NCI-H774 (cell line): Measurements from ENCODE around the gene TMEM178B.

Source experiments
- DNase-seq: peaks from one replicate; lab custom pipeline; 2025; lab: John Stamatoyannopoulos, UW

TMEM178B gene

DNA sequence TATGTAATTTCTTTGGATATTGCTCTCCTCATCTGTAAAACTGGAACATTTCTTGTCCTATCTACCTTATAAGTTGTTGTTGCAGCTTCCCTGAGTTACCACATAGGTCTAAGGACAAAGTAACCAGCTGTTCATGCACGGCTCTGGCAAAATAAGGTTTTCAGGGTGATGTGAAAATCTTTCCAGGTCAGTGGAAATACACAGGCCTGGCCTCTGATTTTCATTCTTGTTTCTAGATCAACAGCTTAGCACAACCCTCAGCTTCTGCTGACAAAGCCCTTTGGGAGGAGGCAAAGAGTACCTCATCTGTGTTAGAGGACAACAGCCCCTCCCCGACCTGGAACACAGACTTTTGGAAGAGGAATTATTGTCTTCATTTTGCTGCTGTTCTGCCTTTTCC is 359.8 kb downstream of the TMEM178B start:
- no peak for DNase-seq

DNA sequence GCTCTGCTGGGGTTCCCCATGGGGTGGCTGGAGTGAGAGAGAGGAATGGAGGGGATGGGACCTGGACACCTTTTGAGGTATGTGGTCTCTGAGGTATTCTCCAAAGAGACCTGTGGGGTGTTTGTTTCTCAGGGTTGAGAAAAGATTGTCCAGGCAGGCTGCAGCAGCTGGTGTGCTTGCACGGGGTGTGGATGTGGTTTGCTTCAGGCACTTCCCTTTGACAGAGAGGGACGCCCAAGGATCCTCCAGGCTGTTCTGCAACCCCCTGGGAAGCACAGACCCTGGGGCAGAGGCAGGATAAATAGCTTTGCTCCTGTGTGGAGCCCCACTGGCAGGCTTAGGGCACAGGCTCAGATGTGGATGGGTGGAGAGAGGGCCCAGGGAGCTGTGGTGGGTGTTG is 362.3 kb downstream of the TMEM178B start:
- no peak for DNase-seq

DNA sequence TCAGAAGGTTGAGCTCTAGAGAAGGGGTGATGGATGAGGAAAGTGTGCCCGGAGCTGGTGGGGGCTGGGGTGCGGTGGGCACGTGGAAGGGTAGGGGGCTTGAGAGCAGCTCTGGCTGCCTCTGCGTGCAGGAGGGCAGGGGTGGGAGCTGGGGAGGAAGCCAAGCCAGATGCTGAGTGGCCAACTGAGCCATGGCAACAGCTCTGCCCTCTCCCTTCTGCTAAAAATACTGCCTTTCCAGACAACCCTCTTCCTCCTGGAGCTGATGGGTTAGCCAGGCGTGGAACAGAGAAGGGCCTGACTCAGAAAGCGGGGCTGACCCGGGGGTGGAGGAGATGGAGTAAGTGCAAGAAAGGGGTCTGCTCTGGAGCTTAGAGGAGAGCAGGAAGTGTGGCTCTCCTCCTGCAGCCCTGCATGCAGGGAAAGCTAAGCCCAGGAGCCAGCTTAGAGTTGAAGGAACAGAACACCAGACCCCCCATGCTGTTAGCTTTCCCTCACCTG is 362.8 kb downstream of the TMEM178B start:
- no peak for DNase-seq

DNA sequence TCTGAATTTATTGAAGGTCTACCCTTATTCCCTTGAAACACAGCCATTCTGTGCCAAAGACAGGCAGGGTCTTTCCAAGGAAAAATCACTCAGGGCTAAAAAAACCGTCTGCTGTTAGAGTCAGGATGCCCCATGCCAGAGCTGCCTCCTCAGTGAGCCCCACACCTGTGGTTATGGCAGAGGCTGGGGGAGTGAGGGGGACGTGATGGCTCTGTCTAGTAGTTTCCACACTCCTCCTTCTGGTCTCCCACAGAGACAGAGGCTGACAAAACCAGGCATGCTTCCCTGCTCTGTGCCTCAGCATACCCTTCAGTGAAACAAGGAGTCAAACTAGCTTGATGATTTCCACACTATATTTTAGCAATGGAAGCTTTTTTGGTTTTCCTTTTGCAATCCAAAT is 365.3 kb downstream of the TMEM178B start:
- DNase-seq: no peak

DNA sequence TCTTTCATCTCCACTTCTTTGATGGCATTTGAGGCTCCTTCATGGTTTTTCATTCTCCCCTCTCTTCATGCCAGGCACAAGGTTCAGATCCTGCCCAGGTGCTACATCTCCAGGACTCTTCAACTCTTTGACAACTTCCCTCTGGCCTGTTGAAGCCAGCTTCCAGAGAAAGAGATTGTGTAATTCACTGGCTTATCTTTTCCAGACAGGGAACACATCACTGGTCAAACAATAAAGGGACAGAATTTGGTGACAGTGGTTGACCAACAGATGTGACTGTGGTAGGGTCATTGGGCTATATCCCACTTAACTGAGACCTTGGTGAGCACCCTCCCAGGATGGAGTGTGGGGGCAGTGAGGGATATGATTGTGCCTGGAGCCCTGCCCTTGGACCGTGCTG is 365.9 kb downstream of the TMEM178B start:
- no peak for DNase-seq

DNA sequence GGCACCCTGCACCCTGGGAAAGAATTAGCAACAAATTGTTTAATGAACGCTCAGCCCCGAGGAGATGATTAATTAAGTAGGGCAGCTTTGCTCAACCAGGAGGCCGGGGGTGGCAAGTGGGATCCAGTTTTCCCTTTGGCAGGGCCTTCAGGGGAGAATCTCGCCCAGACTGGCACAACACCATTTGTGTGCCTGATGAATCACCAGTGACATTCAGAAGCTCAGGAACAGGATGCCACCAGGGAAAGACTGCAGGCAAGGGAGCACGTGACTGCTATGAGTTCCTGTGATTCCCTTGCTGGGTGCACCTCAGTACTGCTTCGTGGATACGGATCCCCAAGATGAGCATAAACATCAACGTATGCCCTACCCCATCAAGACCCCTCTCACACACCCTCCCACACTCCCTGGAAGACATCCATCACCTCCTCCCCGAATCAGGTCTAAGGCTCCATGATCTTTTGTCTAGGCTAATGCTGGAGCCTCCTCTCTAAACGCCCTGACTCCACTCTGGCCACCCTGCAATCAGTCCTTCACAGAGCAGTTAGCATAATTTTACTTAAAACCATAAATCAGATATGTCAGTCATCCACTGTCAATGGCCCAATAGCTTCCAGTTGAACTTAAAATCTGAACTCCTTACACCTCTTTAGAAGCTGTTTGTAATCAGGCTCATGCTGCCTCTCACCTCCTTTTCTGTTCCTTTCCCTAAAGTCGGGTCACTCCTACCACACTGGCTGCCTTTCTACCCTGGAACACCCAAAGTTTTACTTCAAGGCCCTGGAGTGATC is 368.2 kb downstream of the TMEM178B start:
- no peak for DNase-seq

DNA sequence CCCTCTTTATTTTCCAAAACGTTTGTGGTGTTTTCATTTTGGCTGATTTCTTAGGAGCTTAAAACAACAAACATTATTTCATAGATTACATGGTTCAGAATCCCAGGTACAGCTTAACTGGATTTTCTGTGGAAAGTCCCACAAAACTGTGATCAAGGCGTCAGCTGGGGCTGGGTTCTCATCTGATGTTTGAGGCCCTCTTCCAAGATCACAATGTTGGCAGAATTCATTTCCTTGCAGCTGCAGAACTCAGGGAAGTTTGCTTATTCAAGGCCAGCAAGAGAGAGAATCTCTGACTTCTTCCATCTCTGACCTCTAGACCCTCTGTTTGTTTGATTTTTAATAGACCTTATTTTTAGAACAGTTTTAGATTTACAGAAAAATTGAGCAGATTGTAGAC is 368.9 kb downstream of the TMEM178B start:
- DNase-seq: no peak

DNA sequence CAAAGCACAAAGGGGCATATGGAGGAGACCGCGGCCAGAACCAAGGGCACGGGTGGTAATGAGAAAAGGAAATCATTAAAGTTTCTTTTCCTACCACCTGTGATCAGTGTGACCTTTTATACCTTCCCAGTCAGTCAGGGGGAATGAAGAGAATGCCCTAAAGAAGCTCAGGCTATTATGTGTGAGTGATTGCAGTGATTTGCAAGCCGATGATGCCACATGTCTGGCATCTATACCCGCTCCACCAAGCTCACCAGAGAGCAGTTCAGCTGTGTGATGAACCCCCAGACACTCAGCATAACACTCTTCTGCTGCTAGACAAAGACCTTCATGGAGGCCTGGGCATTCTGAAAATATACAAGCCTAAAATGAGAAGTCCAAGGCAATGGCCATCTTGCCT is 371.1 kb downstream of the TMEM178B start:
- DNase-seq: no peak

DNA sequence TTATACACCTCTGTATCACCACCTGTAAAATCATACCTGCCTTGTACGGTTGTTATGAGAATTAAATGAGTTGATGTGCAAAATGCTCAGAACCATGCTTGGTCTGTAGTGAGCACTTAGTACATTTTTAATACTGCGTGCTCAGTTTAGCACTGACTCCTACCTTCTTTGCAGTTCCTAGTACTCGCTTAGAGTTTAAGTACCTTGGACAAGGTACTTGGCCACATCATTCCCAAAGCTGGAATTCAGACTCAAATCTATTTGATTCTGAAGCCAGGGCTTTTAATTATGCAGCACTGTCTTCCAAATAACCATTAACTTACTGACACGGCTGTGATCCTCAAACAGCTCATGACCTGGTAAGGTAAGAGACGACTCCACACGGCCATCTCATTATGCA is 377.4 kb downstream of the TMEM178B start:
- no peak for DNase-seq

DNA sequence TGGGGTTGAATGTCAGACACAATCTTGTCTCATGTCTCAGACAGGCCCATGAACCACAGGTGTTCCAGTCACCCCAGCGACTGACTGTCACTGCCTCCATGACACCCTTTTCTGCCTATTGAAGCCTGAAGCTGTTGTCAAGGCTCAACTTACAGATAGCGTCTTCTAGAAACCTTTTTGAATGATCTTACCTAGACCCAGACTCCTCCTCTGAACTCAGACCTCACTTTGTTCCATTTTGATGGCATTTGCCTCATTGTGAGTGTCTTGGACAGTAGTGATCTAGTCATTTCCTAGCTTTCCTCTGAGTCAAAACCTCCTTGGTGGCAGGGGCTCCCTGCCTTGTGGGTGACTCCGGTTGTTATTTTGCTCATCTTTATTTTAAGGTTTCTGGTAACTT is 379.0 kb downstream of the TMEM178B start:
- DNase-seq: no peak

DNA sequence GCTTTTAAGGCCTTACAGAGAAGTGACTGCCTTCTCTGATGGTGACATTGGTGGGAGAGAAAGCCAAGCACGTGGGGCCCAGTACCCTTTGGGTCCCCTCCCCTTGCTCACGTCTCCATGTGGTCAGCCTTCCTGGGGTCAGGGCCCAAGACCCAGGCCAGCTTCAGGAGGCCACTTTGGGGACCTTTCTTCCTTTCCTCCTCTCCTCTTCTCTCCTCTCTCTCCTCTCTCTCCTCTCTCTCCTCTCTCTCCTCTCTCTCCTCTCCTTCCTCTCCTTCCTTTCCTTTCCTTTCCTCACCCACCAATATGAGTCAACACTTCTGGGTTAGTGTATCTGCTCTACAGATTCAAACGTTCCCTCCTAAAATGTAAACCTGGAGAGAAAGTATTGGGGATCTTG is 380.5 kb downstream of the TMEM178B start:
- DNase-seq: no peak

DNA sequence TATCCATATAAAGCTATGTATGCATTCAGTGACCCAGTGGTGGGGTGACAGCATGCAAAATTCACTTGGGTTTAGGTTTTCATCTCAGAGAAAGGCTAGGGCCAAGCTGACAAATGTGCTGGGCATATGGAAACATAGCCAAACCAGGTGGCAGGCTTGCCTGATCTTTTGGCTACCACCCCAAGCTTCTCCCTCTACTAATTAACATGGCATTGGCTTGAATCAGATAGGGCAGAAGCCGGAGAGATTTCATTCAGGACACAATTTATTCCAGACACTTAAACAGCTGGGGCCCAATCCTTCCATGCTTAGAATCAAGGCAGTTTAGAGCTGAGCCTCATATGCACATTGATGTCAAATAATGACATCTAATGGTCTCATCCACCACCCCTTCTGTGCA is 381.9 kb downstream of the TMEM178B start:
- DNase-seq: no peak

DNA sequence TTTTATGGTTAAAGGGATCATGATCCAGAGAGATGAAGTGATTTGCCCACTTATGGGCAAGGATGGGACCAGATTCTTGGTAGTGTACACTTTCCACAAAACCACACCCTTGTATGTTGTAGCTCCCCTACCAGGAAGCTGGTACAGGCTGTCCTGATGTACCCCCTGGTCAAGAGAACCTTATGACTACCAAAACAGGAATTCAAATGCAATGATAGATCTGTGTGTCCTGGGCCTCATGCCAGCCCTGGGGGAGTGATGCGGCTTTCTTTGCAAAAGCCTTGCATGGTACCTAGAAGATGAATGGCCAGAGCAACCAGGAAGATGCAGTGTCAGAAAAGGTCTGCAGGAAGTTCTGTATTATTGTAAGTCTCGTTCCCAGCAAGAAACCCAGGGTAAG is 382.4 kb downstream of the TMEM178B start:
- no peak for DNase-seq

DNA sequence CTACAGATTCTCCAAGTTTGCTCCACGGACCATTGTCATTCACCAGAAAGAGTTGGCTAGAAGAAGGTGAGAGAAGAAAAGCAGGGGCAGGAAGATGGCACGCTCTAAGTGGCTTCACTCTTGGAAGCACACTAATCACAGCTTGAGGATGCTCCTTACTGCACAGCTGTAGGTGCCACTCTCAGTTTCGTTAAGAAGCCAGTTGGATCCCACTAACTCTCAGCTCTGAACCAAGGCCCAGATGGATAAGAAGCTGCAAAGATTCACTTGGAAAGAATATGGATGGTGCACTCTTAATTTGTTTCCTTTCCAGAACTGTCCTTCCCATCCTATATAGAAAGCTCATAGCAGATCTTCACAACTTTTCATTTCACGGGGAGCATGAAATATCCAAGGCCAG is 382.8 kb downstream of the TMEM178B start:
- DNase-seq: no peak

DNA sequence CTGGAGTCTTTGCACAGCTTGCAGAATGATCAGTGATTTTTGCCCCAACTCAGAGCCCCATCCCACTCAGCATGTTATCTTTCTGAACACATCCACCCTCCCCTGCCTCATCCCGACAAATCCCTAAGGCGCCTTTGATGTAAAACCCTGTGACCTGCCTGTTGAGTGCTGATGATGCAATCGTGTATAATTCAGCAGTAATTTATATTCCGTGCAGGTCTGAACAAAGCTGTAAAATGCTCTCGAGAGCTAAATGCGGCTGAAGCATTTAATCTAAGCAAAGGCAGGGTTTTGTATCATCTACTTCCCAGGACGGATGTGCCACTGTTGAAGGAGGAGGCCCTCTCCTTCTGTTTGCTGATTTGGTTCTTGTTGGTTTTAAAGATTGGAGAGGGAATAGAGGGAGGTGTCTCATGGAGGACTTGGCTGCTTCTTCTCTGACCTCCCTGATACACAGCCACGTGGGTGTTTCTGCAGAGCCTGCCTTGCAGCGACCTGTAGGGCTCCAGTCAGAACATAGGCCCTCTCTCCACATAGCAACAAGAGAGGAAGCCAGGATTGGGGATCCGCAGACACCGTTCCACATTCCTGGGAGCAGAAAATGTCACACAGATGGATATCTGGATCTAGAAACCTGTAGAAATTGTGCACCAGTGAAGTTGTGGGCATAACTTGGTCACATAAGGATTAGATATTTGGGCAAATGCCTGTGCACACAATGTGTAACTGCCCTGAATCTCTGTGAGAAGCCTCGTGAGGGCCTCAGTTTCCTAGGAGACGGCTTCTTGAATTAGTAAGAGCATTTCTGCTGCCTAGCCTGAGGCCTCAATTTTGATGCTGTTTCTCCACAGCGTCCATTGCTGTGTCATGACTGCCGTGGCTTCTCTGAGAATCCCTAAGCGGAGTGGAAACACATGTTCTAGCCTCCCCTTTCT is 387.2 kb downstream of the TMEM178B start:
- DNase-seq: no peak

DNA sequence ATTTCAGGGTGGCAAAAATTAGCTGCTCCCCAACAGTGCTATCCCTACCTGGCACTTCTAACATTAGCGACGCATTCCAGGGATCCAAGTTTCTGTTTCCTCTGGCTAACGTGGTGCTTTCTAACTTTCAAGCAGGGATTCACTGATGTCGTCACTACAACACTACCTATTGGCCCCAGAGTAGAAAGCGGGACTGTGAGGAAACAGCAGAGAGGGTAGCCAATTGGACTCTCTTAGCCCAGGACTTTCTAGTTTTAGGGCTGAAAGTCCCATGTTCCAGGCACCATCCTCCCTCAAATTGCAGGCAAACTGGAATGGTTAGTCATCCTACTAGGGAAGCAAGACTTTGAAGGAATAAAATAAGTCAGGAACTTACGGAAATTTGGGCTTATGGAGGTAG is 388.1 kb downstream of the TMEM178B start:
- no peak for DNase-seq

DNA sequence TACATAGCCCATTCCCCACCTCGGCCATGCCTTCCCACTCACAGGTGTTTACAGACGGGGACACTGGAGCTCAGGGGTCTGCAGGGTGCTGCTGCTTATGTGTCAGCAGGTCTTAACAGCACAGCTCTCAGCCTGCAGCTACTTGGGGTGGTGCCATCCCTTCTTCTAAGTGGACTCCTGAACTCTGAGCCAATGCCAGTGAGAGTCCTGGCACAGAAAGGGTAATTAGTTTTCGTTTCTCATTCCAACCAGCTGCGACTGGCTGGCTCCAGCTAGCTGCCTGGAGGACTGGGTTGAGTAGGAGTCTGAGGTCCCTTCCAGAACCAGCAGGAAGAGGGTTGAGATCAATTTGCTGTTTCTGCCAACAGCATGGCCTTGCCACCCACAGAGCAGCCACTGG is 389.1 kb downstream of the TMEM178B start:
- DNase-seq: no peak

DNA sequence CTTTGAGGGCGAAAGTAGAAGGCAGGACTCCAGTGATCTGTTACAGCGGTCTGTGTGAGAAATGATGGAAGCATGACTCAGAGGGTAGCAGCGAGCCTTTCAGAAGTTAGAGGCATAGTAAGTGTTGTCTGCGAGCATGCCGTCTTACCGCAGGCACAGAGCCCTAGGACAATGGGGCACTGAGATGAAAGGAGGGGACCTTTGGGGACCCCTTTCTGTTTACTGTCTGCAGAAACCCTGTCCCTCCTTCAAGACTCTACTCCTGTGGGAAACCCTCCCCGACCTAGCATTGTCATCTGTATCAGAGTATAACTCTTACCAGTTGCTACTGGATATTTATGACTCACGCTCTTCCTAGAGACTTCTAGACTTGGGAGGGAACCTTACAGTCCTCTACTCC is 390.1 kb downstream of the TMEM178B start:
- DNase-seq: no peak

DNA sequence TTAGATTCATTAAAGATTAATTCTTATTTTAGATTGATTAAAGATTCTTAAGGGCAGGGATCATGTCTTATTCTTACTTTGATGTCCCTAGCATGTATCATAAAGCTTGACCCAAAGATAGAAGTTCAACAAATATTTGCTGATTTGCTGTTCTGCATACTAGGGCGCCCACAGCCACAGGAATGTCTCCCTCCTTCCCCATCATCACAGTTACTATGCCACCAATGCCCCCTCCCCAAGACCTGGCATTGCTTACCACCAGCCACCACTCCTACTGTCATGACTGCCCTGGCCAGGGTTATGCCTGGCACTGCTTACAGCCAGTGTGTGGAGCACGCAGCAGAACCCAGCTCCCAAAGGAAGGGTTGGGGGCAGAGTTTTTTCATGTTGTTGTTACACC is 390.7 kb downstream of the TMEM178B start:
- DNase-seq: no peak

DNA sequence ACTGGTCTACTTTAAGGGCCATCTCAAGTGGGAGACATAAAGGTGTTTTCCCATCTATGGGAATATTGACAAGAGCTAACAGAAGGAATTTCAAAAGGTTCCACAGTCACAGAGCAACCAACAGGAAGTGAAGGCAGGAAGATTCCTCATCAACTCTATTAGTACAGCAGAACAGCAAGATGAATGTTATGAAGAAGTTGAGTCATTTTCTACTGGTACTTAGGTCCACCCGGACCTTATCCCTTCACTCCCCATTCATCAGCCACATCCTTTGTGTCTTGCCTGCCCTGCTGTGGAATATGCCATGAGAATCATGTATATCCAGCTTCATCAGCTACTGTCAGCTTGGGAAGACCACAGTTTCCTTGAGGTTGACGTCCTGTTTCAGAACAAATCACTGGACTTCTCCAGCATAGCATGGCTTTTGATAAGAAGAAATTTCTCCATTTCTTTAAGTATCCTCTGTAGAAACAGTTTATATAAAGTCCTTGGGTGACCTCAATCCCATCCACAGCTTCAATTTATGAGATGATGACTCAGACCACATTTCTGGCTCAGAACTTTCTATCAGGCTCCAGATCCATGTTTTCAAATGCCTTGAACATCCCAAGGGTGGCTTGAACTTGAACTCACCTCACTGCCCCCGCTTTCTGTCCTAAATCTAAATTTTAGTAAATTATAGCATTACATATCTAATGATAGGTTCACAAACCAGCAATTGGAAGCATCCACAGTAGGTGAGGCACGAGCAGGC is 392.5 kb downstream of the TMEM178B start:
- DNase-seq: no peak

DNA sequence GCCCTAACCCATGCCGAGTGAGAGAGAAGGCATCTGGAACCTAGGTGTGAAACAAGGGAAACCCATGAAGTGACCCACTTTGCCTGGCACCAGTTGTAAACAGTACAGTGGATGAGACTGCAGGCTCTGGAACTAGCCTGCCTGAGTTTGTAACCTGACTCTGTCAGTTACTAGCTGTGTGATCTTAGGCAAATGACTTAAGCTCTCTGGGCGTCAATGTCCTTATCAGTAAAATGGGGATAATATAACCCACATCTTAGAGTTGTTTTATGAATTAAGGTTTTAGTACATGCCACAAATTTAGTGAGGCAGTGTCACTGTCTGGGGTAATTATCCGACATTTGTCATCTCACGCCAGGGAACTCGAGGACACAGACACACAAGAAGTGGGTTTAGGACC is 394.5 kb downstream of the TMEM178B start:
- no peak for DNase-seq

DNA sequence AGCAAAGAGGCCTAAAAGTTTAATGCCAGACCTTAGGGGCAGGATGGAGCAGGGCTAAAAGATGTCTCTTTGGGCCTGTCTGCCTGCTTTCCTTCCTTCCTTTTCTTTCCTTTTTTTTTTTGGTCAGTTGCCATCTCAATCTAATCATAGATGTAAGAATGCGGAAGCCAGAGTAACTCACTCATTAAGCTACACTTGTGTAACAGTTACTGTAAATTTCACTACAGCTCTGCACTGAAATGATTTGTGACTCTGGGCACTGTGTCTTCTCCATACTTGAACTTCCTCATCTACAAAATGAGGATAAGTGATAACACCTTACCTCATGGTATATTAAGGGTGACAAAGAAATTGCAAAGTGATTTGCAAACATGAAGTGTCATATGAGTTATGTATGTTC is 401.8 kb downstream of the TMEM178B start:
- no peak for DNase-seq
